Effector memory CD4-positive, alpha-beta T cell (primary cell): ENCODE measurements around the gene BRAP.
A peak's percentile ranks its signal among the peaks of the same experiment; 100 is the strongest.
"Not testable (repeated sequence)": the region's sequence is repeated elsewhere in the genome, so short reads cannot be mapped to it uniquely, and the experiment has no call there.

Source experiments
- DNase-seq, 3 donors: peaks; one replicate each; pipeline ENCODE4 v3.0.0-alpha.2; 2020
- H3K27ac ChIP-seq: 2 replicates; pipeline ENCODE4 v1.7.0; 2013; ENCODE audit warnings: mild to moderate bottlenecking, low read length, moderate library complexity; ENCODE audit not compliant: insufficient read depth, poor library complexity, severe bottlenecking
- H3K27me3 ChIP-seq: replicated peaks from 2 replicates; pipeline ENCODE4 v1.7.0; 2013; ENCODE audit warnings: mild to moderate bottlenecking, low read length; ENCODE audit not compliant: insufficient read depth, control insufficient read depth, poor library complexity, severe bottlenecking
- H3K36me3 ChIP-seq: 2 replicates; pipeline ENCODE4 v1.7.0; 2013; ENCODE audit warnings: mild to moderate bottlenecking, low read length, moderate library complexity; ENCODE audit not compliant: control insufficient read depth, insufficient read depth
- H3K4me1 ChIP-seq: 2 replicates; pipeline ENCODE4 v1.7.0; 2013; ENCODE audit warnings: low read length, mild to moderate bottlenecking; ENCODE audit not compliant: control insufficient read depth, insufficient read depth, poor library complexity, severe bottlenecking
- H3K4me3 ChIP-seq: 2 replicates; pipeline ENCODE4 v1.7.0; 2013; ENCODE audit warnings: low read length, low read depth, mild to moderate bottlenecking; ENCODE audit not compliant: insufficient read depth, poor library complexity, severe bottlenecking
- H3K9me3 ChIP-seq: 2 replicates; pipeline ENCODE4 v1.7.0; 2013; ENCODE audit warnings: mild to moderate bottlenecking, low read length, moderate library complexity; ENCODE audit not compliant: control insufficient read depth

The BRAP gene

GRCh38 chr12:111684485-111685198 is 1.1 kb downstream of the BRAP start:
- not testable (repeated sequence) for DNase-seq, H3K27me3 ChIP-seq, H3K4me1 ChIP-seq, H3K9me3 ChIP-seq
- peaks cover 31% of the 10 kb centered on the region for H3K36me3 ChIP-seq
- peak overlapping the region; percentile 68 for H3K4me3 ChIP-seq
- peak overlapping the region; percentile 73 for H3K27ac ChIP-seq

GRCh38 chr12:111677186-111677585 is 8.6 kb downstream of the BRAP start:
- Histone ChIP-seq H3K36me3 (peaks cover 80% of the 10 kb centered on the region), H3K27me3 (no peaks in the 10 kb centered on the region), H3K4me3 (no peak overlapping the region), H3K27ac (no peak overlapping the region), H3K4me1 (no peaks in the 10 kb centered on the region), H3K9me3 (no peaks in the 10 kb centered on the region)
- DNase-seq: no peak

DNA sequence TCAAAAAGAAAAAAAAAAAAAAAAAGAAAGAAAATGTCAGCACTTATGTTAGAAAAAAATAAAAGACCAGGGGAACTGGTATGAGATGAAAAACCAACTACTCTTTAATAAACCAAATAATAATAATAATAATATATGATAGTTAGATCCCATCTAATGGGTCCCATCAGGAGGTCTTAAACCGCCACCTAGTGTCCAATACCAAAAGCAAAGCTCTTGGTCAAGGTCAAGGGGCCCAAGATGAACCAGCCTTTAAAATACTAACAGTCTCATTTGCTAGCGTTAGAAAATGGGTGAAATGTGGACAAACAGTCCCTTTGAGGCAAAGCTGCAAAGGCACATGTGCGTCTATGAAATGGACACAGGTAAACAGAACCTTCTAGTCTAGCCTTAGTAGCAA is 12.3 kb downstream of the BRAP start:
- Histone ChIP-seq H3K27ac (no peak overlapping the region), H3K4me3 (no peak overlapping the region), H3K9me3 (no peaks in the 10 kb centered on the region), H3K36me3 (peaks cover 70% of the 10 kb centered on the region), H3K4me1 (no peaks in the 10 kb centered on the region), H3K27me3 (no peaks in the 10 kb centered on the region)
- no peak for DNase-seq

DNA sequence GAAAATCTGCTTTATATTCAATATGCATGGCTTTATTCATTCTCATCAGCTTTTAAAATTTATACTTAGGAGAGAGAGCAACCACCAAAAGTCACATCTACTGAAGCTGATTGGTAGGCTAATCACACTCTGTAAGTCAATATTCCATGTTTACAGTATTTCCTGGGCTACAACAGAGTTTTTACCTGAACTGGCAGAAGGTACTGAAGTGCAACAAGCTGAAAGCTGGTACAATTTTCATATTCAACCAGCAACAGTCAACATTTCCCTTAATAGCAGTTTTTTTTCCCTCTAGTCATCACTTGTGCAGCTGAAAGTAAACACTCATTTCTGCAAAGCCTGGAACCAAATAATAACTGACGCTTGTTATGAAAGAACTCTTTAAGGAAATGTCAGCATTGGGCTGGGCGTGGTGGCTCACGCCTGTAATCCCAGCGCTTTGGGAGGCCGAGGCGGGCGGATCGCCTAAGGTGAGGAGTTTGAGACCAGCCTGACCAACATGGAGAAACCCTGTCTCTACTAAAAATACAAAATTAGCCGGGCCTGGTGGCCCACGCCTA is 12.9 kb downstream of the BRAP start:
- Histone ChIP-seq H3K4me3 (no peak overlapping the region), H3K27ac (no peak overlapping the region), H3K9me3 (no peaks in the 10 kb centered on the region), H3K27me3 (no peaks in the 10 kb centered on the region), H3K36me3 (peaks cover 66% of the 10 kb centered on the region), H3K4me1 (no peaks in the 10 kb centered on the region)
- DNase-seq: no peak

GRCh38 chr12:111664961-111665865 is 20.5 kb downstream of the BRAP start:
- H3K27me3 ChIP-seq: no peaks in the 10 kb centered on the region
- peaks cover 54% of the 10 kb centered on the region for H3K36me3 ChIP-seq
- H3K9me3 ChIP-seq: no peaks in the 10 kb centered on the region
- no peak overlapping the region for H3K4me3 ChIP-seq
- H3K4me1 ChIP-seq: no peaks in the 10 kb centered on the region
- DNase-seq: no peak
- H3K27ac ChIP-seq: no peak overlapping the region

GRCh38 chr12:111664499-111664898 is 21.3 kb downstream of the BRAP start:
- no peaks in the 10 kb centered on the region for H3K4me1 ChIP-seq
- H3K9me3 ChIP-seq: no peaks in the 10 kb centered on the region
- no peak overlapping the region for H3K4me3 ChIP-seq
- peaks cover 55% of the 10 kb centered on the region for H3K36me3 ChIP-seq
- no peak for DNase-seq
- H3K27ac ChIP-seq: no peak overlapping the region
- no peaks in the 10 kb centered on the region for H3K27me3 ChIP-seq

GRCh38 chr12:111656016-111656415 is 29.7 kb downstream of the BRAP start:
- no peak for DNase-seq
- Histone ChIP-seq H3K4me3 (no peak overlapping the region), H3K27ac (no peak overlapping the region), H3K4me1 (no peaks in the 10 kb centered on the region), H3K9me3 (no peaks in the 10 kb centered on the region), H3K36me3 (peaks cover 71% of the 10 kb centered on the region), H3K27me3 (no peaks in the 10 kb centered on the region)

DNA sequence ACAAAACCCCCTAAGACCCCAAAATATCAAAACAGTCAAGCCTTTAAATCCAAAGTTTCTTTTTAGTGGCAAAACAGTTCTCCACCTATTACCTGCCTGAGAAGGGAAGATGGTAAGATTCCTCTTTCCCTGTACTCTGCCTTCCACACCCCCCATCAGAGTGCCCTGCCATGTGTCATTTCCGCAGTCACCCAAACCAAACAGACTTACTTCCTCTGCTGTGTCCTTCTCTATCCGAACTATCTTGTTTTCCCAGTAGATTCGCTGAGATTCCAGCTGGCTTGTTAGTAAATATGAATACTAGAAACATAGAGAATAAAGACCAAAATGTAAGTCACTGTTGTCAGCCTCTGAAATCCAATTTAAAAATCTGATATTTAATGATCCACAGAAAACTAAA is 30.4 kb downstream of the BRAP start:
- peaks cover 76% of the 10 kb centered on the region for H3K36me3 ChIP-seq
- DNase-seq: no peak

DNA sequence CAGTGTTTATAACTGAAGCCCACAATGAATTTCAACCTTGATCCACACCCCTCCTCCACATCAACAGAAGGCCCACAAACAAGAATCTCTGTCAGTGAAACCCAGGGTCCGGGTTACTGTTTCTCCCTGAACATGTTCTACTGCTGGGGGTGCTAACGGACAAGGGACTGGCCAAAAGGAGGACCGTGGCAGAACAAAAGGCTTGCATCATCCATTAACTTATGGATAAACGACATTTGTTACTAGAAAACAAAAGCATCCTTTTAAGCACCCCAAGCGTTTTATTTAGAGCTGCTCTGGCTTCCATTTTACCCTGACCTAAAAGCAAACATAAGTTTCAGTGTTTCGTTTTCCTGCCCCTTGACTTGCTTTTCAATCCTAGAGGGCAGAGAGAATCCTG is 32.2 kb downstream of the BRAP start:
- Histone ChIP-seq H3K36me3 (peaks cover 73% of the 10 kb centered on the region), H3K9me3 (no peaks in the 10 kb centered on the region), H3K4me1 (no peaks in the 10 kb centered on the region), H3K4me3 (no peak overlapping the region), H3K27me3 (no peaks in the 10 kb centered on the region), H3K27ac (no peak overlapping the region)
- DNase-seq: no peak

More for the DNA sequence above, 30.4 kb downstream of the BRAP start:
- Histone ChIP-seq H3K4me3 (no peak overlapping the region), H3K27ac (no peak overlapping the region), H3K9me3 (no peaks in the 10 kb centered on the region), H3K27me3 (no peaks in the 10 kb centered on the region), H3K4me1 (no peaks in the 10 kb centered on the region)

DNA sequence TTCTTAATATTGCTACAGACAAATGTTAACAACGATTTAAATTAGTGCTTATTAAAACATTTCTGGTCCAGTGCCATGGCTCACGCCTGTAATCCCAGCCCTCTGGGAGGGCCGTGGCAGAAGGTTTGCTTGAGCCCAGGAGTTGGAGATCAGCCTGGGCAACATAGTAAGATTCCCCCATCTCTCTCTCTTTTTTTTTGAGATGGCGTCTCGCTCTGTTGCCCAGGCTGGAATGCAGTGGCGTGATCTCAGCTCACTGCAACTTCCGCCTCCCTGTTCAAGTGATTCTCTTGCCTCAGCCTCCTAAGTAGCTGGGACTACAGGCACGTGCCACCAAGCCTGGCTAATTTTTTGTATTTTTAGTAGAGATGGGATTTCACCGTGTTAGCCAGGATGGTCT is 33.2 kb downstream of the BRAP start:
- not testable (repeated sequence) for H3K4me1 ChIP-seq, H3K27me3 ChIP-seq, H3K27ac ChIP-seq, H3K4me3 ChIP-seq, DNase-seq, H3K9me3 ChIP-seq
- H3K36me3 ChIP-seq: peaks cover 65% of the 10 kb centered on the region
